Cardiac muscle cell (in vitro differentiated cells and primary cell): ENCODE data around the gene HILPDA. TPM values are rescaled to one million over a fixed set of nuclear protein-coding genes. Genes with fewer than 3 reads are reported as not detected.

ENCODE experiments used
- DNase-seq, 2 donors: peaks; one replicate each; pipeline versions ENCODE4 v3.0.0 to v3.0.0-alpha.2; 2010 to 2017; ENCODE audit warnings: low read depth in 1 of 2, low spot score in 1 of 2
- H3K27ac ChIP-seq: fragments of 200-600 bp; sonication (generic); 2 replicates; pipeline ENCODE4 v1.5.1; 2016
- H3K27me3 ChIP-seq: fragments of 200-600 bp; sonication (generic); 2 replicates; pipeline ENCODE4 v1.6.0; 2016; ENCODE audit warnings: control low read depth
- H3K36me3 ChIP-seq: fragments of 200-600 bp; sonication (generic); 2 replicates; pipeline ENCODE4 v1.5.1; 2016; ENCODE audit warnings: control low read depth
- H3K4me1 ChIP-seq: fragments of 200-600 bp; sonication (generic); 2 replicates; pipeline ENCODE4 v1.8.1; 2017; ENCODE audit warnings: low read depth, mild to moderate bottlenecking, mixed run types
- H3K4me3 ChIP-seq: fragments of 200-600 bp; sonication (generic); 2 replicates; pipeline ENCODE4 v1.5.1; 2016; ENCODE audit warnings: mild to moderate bottlenecking
- H3K9me3 ChIP-seq: fragments of 200-600 bp; sonication (generic); 2 replicates; pipeline ENCODE4 v1.5.1; 2017; ENCODE audit warnings: low read depth, mild to moderate bottlenecking, control low read depth
- polyA plus RNA-seq: library from polyadenylated mRNA; unstranded; fragments of >200 nt; fragmentation: Nextera tagmentation; extraction: Ambion mirVana; gene quantifications from 2 replicates; pipeline ENCODE4 v1.2.1, GENCODE V29; 2016
- total RNA-seq: library from RNA; depleted of rRNA; stranded (reverse); fragments of >200 nt; gene quantifications from 2 replicates; pipeline ENCODE4 v1.2.3, GENCODE V29; 2016
- TF ChIP-seq, protein P1 (sequence below): IDR thresholded peaks from 2 replicates; pipeline ENCODE4 v1.5.1; 2012; ENCODE audit warnings: low read depth, mild to moderate bottlenecking, low read length

Gene HILPDA
- total and polyA plus RNA-seq, 2 experiments from 2014 or later = 16.2 to 56.0 TPM

DNA sequence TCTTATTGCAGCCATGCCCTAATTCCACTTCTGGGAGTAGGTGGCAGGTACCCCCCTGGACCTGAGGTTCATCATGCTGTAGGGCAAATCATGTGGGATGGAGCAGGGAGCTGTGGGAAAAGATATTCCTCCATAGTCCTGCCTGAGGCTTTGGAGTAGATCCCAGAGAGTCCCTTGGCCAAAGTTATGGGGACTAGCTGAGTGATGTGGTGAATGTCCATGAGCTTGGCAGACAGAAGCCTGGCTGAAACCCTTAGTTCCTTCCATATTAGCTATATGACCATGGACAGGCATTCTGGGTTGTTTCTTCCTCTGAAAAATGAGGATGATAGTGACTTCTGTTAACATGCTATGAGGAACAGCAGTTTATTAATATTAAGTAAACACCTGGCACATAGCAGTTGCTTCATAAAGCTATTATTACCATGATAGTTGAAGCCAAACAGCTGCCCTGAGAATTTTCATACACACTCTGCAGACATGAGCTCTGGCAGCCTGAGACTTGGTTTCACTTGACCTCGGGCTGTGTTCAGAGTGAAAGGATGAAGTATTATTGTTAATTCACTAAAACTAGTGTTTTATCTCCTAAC, 30.9 kb upstream of the HILPDA start:
- Histone ChIP-seq H3K9me3 (no peaks in the 10 kb centered on the region), H3K27me3 (no peaks in the 10 kb centered on the region), H3K4me3 (no peak overlapping the region), H3K36me3 (no peaks in the 10 kb centered on the region), H3K4me1 (no peaks in the 10 kb centered on the region), H3K27ac (no peak overlapping the region)
- TF ChIP-seq, protein P1, sequence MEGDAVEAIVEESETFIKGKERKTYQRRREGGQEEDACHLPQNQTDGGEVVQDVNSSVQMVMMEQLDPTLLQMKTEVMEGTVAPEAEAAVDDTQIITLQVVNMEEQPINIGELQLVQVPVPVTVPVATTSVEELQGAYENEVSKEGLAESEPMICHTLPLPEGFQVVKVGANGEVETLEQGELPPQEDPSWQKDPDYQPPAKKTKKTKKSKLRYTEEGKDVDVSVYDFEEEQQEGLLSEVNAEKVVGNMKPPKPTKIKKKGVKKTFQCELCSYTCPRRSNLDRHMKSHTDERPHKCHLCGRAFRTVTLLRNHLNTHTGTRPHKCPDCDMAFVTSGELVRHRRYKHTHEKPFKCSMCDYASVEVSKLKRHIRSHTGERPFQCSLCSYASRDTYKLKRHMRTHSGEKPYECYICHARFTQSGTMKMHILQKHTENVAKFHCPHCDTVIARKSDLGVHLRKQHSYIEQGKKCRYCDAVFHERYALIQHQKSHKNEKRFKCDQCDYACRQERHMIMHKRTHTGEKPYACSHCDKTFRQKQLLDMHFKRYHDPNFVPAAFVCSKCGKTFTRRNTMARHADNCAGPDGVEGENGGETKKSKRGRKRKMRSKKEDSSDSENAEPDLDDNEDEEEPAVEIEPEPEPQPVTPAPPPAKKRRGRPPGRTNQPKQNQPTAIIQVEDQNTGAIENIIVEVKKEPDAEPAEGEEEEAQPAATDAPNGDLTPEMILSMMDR = no peak
- no peak for DNase-seq

- Histone ChIP-seq H3K4me1 (no peaks in the 10 kb centered on the region), H3K9me3 (no peaks in the 10 kb centered on the region), H3K4me3 (no peak overlapping the region), H3K27ac (no peak overlapping the region), H3K27me3 (no peaks in the 10 kb centered on the region), H3K36me3 (no peaks in the 10 kb centered on the region)
- DNase-seq = peak; percentile 75 to 76
- TF ChIP-seq, protein P1 = peak; percentile 92
These were observed 29.8 kb upstream of the HILPDA start for GRCh38 chr7:128425850-128426249.

GRCh38 chr7:128427289-128427891, 28.3 kb upstream of the HILPDA start:
- Histone ChIP-seq H3K27ac (no peak overlapping the region), H3K4me1 (no peaks in the 10 kb centered on the region), H3K27me3 (no peaks in the 10 kb centered on the region), H3K9me3 (no peaks in the 10 kb centered on the region), H3K4me3 (no peak overlapping the region), H3K36me3 (no peaks in the 10 kb centered on the region)
- TF ChIP-seq, protein P1 = peak; percentile 58
- peak; percentile 65 to 78 for DNase-seq

DNA sequence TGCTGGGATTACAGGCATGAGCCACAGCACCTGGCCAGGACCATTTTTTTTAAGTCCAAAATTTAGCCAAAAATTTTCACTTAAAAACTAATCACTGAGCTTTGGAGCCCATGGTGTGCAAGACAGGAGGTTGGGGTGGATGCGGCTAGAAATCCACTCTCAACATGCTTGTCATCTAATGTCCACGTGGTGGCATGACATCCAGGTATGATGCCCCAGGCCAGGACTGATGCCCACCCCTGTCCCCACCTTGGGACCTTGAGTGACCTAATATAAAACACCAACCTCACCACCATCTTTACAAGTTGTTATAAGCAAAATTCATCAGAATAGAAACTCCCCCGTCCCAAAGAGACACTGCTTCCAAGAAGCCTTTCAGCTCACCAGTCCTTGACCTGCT, 25.5 kb upstream of the HILPDA start:
- DNase-seq = no peak
- no peaks in the 10 kb centered on the region for H3K9me3 ChIP-seq
- TF ChIP-seq, protein P1 = no peak

DNA sequence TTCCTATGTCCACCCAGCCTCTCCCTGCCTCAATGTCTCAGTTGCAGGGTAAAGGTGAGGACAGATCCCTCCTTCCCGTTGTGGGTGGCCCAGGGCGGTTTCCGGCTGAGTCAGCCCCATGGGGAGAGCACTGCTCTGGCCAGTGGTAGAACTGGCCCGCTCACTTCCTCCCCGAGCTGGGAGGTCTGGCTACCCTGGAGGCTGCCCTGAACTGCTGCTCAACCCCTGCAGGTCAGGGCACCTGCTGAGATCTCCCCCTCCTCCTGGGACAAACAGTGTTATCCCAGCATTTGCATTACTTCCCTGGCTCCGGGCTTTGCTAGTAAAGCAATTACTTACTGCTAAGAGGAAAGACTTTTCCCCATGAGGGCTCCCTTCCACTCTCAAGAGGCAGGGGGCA, 24.5 kb upstream of the HILPDA start:
- TF ChIP-seq, protein P1 = no peak
- H3K9me3 ChIP-seq = no peaks in the 10 kb centered on the region
- H3K27me3 ChIP-seq = no peaks in the 10 kb centered on the region
- H3K4me1 ChIP-seq = no peaks in the 10 kb centered on the region
- H3K27ac ChIP-seq = no peak overlapping the region
- H3K36me3 ChIP-seq = no peaks in the 10 kb centered on the region
- peak in 1 of 2 donors; percentile 67 for DNase-seq
- no peak overlapping the region for H3K4me3 ChIP-seq

More for the DNA sequence above, 25.5 kb upstream of the HILPDA start:
- Histone ChIP-seq H3K4me3 (no peak overlapping the region), H3K27ac (no peak overlapping the region), H3K27me3 (no peaks in the 10 kb centered on the region), H3K36me3 (no peaks in the 10 kb centered on the region), H3K4me1 (no peaks in the 10 kb centered on the region)
